ENCODE measurements around the gene KLRG1. TPM values are rescaled to one million over a fixed set of nuclear protein-coding genes. Genes with fewer than 3 reads are reported as not detected.

KLRG1 gene
- total RNA-seq, 1 experiment from 2014 or later: 2.1 TPM

- no peak overlapping the region for H3K27ac Mint-ChIP-seq
- no peak overlapping the region for H2BK5ac ChIP-seq (ENCODE audit: insufficient read length, low read length)
- WGBS (ENCODE audit: extremely low coverage, insufficient read length, low lambda C conversion rate): no CpG with 5 or more reads among the region's 2 CpGs
These were observed 54.4 kb downstream of the KLRG1 start for GRCh38 chr12:9043766-9044165.

More at GRCh38 chr12:9043766-9044165, 54.4 kb downstream of the KLRG1 start:
- H3K79me1 ChIP-seq (ENCODE audit: insufficient read depth, low read depth, low read length, poor library complexity, severe bottlenecking): no peaks in the 10 kb centered on the region
- DNase-seq: no peak
- no peak overlapping the region for H2BK15ac ChIP-seq (ENCODE audit: low read depth, low read length)
- H3K23me2 ChIP-seq (ENCODE audit: insufficient read length, low read depth, low read length, poor library complexity, severe bottlenecking): no peaks in the 10 kb centered on the region
- no peaks in the 10 kb centered on the region for H3K36me3 Mint-ChIP-seq (ENCODE audit: insufficient read depth in 1 of 3, low read depth in 3 of 3)
- H3K9ac ChIP-seq (ENCODE audit: extremely low read depth, insufficient read length, low read length): no peak overlapping the region
- H3T11ph ChIP-seq (ENCODE audit: low read length): no peak overlapping the region
- H2AK5ac ChIP-seq (ENCODE audit: insufficient read length, low read length): no peak overlapping the region
- no peak overlapping the region for H3K4me2 ChIP-seq (ENCODE audit: insufficient read depth, insufficient read length, low read length)
- H3K4me3 Mint-ChIP-seq: no peak overlapping the region
- no peak overlapping the region for H3K56ac ChIP-seq (ENCODE audit: insufficient read length, low read depth, low read length)
- H4K5ac ChIP-seq (ENCODE audit: insufficient read length, low read depth, low read length): no peak overlapping the region
- no peaks in the 10 kb centered on the region for H3K9me3 ChIP-seq (ENCODE audit: control insufficient read depth, low read depth, low read length)
- no peak overlapping the region for H3K14ac ChIP-seq (ENCODE audit: insufficient read depth, low read length)
- no peaks in the 10 kb centered on the region for H3K27me3 Mint-ChIP-seq (ENCODE audit: low read depth)
- H4K91ac ChIP-seq (ENCODE audit: insufficient read length, low read depth, low read length): no peak overlapping the region
- H3K27me3 ChIP-seq (ENCODE audit: insufficient read depth, low read length): no peaks in the 10 kb centered on the region
- no peak overlapping the region for H2AFZ ChIP-seq (ENCODE audit: low read length)
- H3K4me1 ChIP-seq (ENCODE audit: insufficient read depth, low read length): no peaks in the 10 kb centered on the region
- H4K8ac ChIP-seq (replicated peaks; ENCODE audit: insufficient read length, low read depth, low read length): no peak overlapping the region
- TF ChIP-seq CTCF (conservative IDR thresholded peaks at IDR 0.05): no peak
- no peaks in the 10 kb centered on the region for H3K9me3 Mint-ChIP-seq
- H3K23ac ChIP-seq (ENCODE audit: insufficient read length, low read depth, low read length): no peak overlapping the region
- H3K27ac ChIP-seq (ENCODE audit: insufficient read length, low read depth, low read length): no peak overlapping the region
- H3K79me2 ChIP-seq (ENCODE audit: insufficient read depth, low read length): no peaks in the 10 kb centered on the region
- H2BK20ac ChIP-seq (ENCODE audit: low read depth, low read length, poor library complexity, severe bottlenecking): no peak overlapping the region
- no peaks in the 10 kb centered on the region for H3K4me1 Mint-ChIP-seq
- no peak overlapping the region for H3K4ac ChIP-seq (ENCODE audit: low read depth, low read length)
- H2BK120ac ChIP-seq (ENCODE audit: low read depth, low read length, poor library complexity, severe bottlenecking): no peak overlapping the region
- no peak overlapping the region for H3K18ac ChIP-seq (ENCODE audit: insufficient read length, low read depth, low read length)
- H2BK12ac ChIP-seq (ENCODE audit: insufficient read length, low read depth, low read length): no peak overlapping the region
- H4K20me1 ChIP-seq (ENCODE audit: control insufficient read depth, insufficient read depth, insufficient read length): no peaks in the 10 kb centered on the region
